BLaER1 (cell line): Measurements from ENCODE around the gene CEP104.

Source experiments
- H3K27ac ChIP-seq: shearing (Covaris generic); formaldehyde crosslinking; 2 replicates; pipeline ENCODE4 v1.8.1; 2022
- H3K27me3 ChIP-seq: shearing (Covaris generic); formaldehyde crosslinking; 2 replicates; pipeline ENCODE4 v1.8.1; 2022
- H3K36me3 ChIP-seq: shearing (Covaris generic); formaldehyde crosslinking; 2 replicates; pipeline ENCODE4 v1.8.1; 2022
- H3K4me1 ChIP-seq: shearing (Covaris generic); formaldehyde crosslinking; 2 replicates; pipeline ENCODE4 v1.8.1; 2022
- H3K4me2 ChIP-seq: shearing (Covaris generic); formaldehyde crosslinking; 2 replicates; pipeline ENCODE4 v1.8.1; 2022
- H3K4me3 ChIP-seq: shearing (Covaris generic); formaldehyde crosslinking; 2 replicates; pipeline ENCODE4 v1.8.1; 2022
- H3K9ac ChIP-seq: shearing (Covaris generic); formaldehyde crosslinking; 2 replicates; pipeline ENCODE4 v1.8.1; 2022
- H3K9me3 ChIP-seq: shearing (Covaris generic); formaldehyde crosslinking; 2 replicates; pipeline ENCODE4 v1.8.1; 2022
- H4K20me1 ChIP-seq: shearing (Covaris generic); formaldehyde crosslinking; 2 replicates; pipeline ENCODE4 v1.8.1; 2022
- Cebpa-rat ChIP-seq: shearing (Covaris generic); IDR thresholded peaks from 2 replicates; pipeline ENCODE4 v1.8.1; 2022

The CEP104 gene

DNA sequence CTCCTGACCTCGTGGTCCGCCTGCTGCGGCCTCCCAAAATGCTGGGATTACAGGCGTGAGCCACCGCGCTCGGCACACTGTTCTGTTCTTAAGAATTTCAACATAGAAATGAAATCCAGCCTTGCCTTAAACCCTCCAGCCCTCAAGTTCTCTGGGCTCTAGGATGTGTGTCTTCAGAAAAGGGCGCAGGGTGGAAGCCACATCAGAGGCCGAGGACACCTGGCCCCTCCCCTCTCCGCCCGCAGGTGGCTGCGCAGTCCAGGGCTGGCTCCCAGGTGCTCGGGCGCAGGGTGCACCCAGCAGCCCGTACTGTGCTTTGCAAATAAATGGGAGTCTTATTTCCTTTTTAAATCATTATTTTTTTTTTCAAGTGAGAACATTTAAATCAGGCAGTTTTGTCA, 45.1 kb upstream of the CEP104 start:
- Histone ChIP-seq H4K20me1 (peaks cover 17% of the 10 kb centered on the region), H3K9ac (no peak overlapping the region), H3K4me3 (no peak overlapping the region), H3K9me3 (peaks cover 11% of the 10 kb centered on the region), H3K27me3 (no peaks in the 10 kb centered on the region), H3K27ac (peak overlapping the region; percentile 67), H3K4me1 (peaks cover 66% of the 10 kb centered on the region), H3K4me2 (peak overlapping the region; percentile 97), H3K36me3 (peaks cover 7% of the 10 kb centered on the region)
- no peak for TF ChIP-seq Cebpa-rat

DNA sequence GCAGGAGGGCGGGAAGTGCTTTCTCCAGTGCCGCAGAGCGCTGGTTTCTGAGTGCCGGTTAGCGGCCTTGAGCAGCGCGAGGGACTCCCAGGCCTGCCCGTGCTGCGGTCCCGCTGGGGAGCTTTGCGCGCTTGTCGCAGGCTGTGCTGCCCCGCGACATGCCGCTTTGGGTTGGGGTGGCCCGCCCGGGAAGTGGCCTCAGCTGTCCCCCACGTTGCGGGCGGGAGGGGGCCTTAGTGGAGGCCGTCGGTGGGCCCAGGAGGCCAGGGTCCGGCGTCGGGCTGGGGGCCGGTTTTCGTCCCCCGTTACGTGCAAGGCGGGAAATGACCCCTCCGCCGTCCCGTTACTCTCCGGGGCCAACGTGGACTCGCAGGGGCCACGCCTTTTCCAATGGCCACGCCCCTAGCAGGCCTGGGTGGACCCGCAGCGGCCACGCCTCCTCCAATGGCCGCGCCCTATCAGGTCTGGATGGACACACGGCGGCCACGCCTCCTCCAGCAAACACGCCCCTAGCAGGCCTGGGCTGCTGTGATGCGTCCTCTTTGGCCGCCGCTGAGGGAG, 44.0 kb upstream of the CEP104 start:
- Histone ChIP-seq H3K27ac (peak overlapping the region; percentile 95), H3K9ac (peak overlapping the region; percentile 93), H3K4me3 (peak overlapping the region; percentile 96), H4K20me1 (peaks cover 28% of the 10 kb centered on the region), H3K4me2 (peak overlapping the region; percentile 97), H3K27me3 (no peaks in the 10 kb centered on the region), H3K4me1 (peaks cover 55% of the 10 kb centered on the region), H3K36me3 (peaks cover 15% of the 10 kb centered on the region), H3K9me3 (peaks cover 11% of the 10 kb centered on the region)
- TF ChIP-seq Cebpa-rat, result no peak

DNA sequence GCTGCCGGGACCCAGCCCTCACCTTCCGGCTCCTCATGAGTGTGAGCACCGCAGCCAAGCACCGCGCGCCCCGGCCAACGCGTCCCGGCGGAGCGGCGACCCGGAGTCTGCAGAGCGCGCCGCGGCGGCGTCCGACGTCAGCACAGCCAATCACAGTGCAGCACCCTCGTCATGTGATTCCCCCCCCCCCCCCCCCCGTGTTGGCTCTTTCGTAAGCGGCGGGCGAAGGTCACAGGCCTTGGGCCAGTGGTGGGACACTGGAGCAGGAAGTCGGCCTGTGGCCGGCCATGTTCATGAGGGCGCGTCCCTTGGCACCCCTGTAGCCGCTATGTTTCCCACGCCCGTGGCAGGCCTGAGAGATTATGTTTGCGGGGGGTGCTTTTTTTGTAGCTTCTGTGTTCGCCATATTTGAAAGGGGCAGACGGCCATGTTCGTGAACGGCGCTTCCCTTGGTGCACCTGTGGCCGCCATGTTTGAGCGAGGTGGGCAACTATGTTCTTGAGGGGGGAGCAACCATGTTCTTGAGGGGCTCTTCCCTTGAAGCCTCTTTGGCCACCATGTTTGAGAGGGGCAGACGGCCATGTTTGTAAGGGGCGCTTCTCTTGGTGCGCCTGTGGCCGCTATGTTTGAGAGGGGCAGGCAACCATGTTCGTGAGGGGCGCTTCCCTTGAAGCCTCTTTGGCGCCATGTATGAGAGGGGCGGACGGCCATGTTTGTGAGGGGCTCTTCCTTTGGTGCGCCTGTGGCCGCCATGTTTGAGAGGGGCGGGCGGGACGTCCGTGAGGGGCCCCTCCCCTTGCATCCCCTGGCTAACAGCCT, 43.3 kb upstream of the CEP104 start, which contains the start of gene C1orf174:
Gene C1orf174 (minus strand): TSS at position 123 of the 819 bp plus-strand sequence. CDS start 86 bp downstream, at position 37.
- no peaks in the 10 kb centered on the region for H3K27me3 ChIP-seq
- H3K4me1 ChIP-seq, result peaks cover 48% of the 10 kb centered on the region
- peak within 1 kb of the TSS; percentile 97 for H3K4me2 ChIP-seq
- peaks cover 35% of the 10 kb centered on the region for H4K20me1 ChIP-seq
- H3K9me3 ChIP-seq, result peaks cover 11% of the 10 kb centered on the region
- H3K27ac ChIP-seq, result peak within 1 kb of the TSS; percentile 95
- peak within 1 kb of the TSS; percentile 93 for H3K9ac ChIP-seq
- H3K4me3 ChIP-seq, result peak within 1 kb of the TSS; percentile 96
- peak; percentile 65 for TF ChIP-seq Cebpa-rat
- H3K36me3 ChIP-seq, result peaks cover 22% of the 10 kb centered on the region

DNA sequence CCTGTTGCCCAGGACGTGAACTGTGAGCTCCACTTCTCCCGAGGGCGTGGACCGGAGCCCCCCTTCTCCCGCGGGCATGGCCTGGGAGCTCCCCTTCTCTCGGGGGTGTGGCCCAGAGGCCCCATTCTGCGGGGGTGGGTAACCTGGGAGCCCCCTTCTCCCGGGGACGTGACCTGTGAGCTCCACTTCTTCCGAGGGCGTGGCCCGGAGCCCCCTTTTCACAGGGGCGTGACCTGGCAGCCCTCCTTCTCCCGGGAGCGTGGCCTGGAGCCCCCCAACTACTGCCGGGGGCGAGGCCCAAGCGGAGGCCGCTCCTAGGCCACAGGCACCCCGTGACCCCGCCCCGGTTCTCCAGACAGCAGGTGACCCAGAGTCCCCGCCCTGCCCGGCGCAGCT, 42.7 kb upstream of the CEP104 start:
- H3K36me3 ChIP-seq, result peaks cover 28% of the 10 kb centered on the region
- no peak for TF ChIP-seq Cebpa-rat
- peaks cover 42% of the 10 kb centered on the region for H3K4me1 ChIP-seq
- no peaks in the 10 kb centered on the region for H3K27me3 ChIP-seq
- H3K27ac ChIP-seq, result peak overlapping the region; percentile 95
- peak overlapping the region; percentile 97 for H3K4me2 ChIP-seq
- H3K9ac ChIP-seq, result peak overlapping the region; percentile 93
- H3K9me3 ChIP-seq, result peaks cover 11% of the 10 kb centered on the region
- peak overlapping the region; percentile 96 for H3K4me3 ChIP-seq
- peaks cover 41% of the 10 kb centered on the region for H4K20me1 ChIP-seq

DNA sequence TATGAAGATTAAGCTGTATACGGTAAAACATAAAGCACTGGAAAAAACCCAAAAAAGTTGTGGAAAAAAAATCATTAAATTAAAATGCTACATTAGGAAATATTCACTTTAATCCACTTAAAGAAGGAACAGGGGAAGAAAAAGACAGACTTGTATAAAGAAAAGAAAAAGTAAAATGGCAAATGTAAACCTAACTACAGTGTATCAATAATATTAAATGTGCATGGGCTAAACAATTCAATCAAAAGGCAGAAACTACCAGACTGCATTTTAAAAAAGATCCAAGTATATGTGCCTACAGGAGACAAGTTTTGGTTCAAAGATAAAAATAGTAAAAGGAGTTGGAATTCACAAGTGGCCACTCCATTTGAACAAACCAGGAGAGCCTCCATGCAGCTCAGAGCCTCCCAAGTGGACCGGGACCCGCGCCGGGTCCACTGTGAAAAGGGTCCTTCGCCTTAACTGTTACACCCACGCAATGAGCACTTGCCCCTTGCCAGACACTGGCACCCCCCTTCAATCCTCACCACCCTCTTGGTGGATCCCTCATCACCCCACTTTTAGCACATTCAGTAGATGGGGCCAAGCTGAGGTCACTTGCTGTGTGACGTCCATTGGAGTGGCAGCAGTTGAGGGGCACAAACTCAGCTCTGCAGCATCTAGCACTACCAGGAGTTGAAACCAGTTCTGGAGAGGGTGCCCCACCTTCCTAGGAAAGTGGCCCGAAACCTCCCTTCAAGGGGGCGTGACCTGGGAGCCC, 42.2 kb upstream of the CEP104 start:
- Histone ChIP-seq H3K27me3 (no peaks in the 10 kb centered on the region), H3K9me3 (peaks cover 11% of the 10 kb centered on the region), H3K9ac (peak overlapping the region; percentile 93), H3K36me3 (peaks cover 32% of the 10 kb centered on the region), H3K4me1 (peaks cover 37% of the 10 kb centered on the region), H3K27ac (peak overlapping the region; percentile 95), H3K4me2 (peak overlapping the region; percentile 97), H4K20me1 (peaks cover 47% of the 10 kb centered on the region), H3K4me3 (peak overlapping the region; percentile 96)
- no peak for TF ChIP-seq Cebpa-rat

DNA sequence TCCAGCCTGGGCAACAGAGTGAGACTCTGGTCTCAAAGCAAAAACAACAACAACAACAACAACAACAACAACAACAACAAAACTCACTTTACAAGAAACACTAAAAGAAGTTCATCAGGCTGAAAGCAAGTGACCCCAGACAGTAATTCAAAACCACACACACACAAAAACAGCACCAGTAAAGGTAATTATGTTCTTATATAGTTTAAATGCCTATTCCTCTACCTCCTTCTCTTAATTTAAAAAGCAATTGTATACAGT, 41.4 kb upstream of the CEP104 start:
- H3K36me3 ChIP-seq, result peaks cover 40% of the 10 kb centered on the region
- H3K27ac ChIP-seq, result no peak overlapping the region
- no peaks in the 10 kb centered on the region for H3K27me3 ChIP-seq
- no peak overlapping the region for H3K9ac ChIP-seq
- H3K4me1 ChIP-seq, result peaks cover 32% of the 10 kb centered on the region
- H3K4me2 ChIP-seq, result peak overlapping the region; percentile 97; the same call in 1 of the 2 replicates
- peaks cover 11% of the 10 kb centered on the region for H3K9me3 ChIP-seq
- no peak for TF ChIP-seq Cebpa-rat
- peaks cover 54% of the 10 kb centered on the region for H4K20me1 ChIP-seq
- 0 out of 2 replicates have a peak overlapping the region, but pooled peaks have one; percentile 22 for H3K4me3 ChIP-seq

DNA sequence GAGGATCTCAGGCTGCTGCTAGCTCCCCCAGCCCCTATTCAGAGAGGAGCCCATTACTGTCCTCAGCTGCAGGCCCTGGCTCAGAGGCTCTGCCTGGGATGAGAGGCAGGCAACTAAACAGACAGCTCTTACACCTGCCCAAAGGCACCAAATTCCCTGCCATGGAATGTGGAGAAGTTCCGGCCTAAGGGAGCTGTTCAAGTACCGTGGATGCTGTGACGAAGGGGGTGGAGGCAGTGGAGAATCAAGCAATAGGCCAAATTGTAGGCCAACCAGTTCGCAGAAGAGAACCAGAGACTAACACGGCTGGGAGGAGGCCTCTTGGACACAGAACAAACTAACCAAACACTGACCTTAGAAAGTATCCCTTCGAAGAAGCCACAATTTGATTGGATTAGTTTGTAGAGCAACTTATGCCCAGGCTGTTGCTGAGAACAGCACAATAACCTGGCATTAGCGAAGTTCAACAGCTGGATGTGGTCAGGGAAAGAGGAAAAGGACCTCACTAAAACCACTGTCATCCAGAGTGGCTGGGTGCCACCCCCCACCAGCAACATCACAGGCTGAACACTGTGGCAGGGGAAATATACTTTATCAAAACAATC, 39.5 kb upstream of the CEP104 start:
- no peak overlapping the region for H3K27ac ChIP-seq
- H3K4me3 ChIP-seq, result no peak overlapping the region
- no peak overlapping the region for H3K9ac ChIP-seq
- peaks cover 65% of the 10 kb centered on the region for H4K20me1 ChIP-seq
- H3K36me3 ChIP-seq, result peaks cover 48% of the 10 kb centered on the region
- peaks cover 11% of the 10 kb centered on the region for H3K9me3 ChIP-seq
- H3K27me3 ChIP-seq, result no peaks in the 10 kb centered on the region
- no peak overlapping the region for H3K4me2 ChIP-seq
- no peak for TF ChIP-seq Cebpa-rat
- H3K4me1 ChIP-seq, result peaks cover 24% of the 10 kb centered on the region

DNA sequence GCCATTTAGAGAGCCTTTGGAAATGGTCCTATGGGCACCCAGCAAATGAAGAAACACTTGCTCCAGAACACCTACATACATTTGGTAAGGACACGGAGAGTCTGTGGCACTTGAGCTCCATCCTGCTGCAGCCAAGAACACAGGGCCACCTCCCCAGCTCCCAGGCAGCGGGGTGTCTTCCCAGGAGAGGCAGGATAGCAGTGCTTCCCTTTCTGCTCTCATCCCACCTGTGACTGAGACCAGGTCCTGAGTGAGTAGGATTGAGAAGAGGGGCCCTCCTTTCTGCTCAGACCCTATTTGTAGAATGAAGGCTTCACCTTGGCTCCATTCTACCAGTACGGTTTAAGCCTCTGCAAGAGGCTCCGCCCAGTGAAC, 38.9 kb upstream of the CEP104 start:
- Histone ChIP-seq H3K9me3 (peaks cover 11% of the 10 kb centered on the region), H3K9ac (no peak overlapping the region), H3K27me3 (no peaks in the 10 kb centered on the region), H4K20me1 (peaks cover 70% of the 10 kb centered on the region), H3K4me3 (no peak overlapping the region), H3K27ac (no peak overlapping the region), H3K36me3 (peaks cover 52% of the 10 kb centered on the region), H3K4me1 (peaks cover 28% of the 10 kb centered on the region), H3K4me2 (no peak overlapping the region)
- no peak for TF ChIP-seq Cebpa-rat

DNA sequence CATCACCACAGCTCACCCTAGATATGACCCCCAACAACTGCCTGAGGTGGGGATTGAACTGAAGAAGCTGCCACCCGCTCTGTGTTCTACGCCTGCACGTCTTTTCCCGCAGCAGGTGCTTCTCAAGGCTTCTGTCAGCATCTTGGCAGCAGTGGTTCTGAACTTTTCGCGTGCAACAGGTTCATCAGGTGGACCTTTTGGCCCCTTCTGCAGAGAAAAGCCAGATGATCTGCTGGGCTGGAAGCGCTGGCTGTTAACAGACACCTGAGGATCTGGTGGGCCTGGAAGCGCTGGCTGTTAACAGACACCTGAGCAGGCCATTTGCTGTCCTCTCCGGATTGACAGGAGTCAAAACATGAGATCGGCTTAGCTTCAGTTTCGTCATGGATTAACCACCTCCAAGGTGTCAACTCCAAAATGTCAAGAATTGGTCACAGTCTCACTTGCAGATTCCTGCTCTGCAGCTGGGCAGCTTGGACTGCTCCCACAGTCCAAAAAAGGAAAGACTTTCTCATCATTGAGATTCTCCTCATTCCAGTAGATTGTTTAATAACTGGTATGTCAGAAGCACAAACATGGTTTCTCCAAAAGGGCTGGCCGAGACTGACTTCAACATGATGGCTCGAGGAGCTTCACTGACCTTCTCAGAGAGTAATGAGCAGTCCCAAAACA, 38.4 kb upstream of the CEP104 start:
- Histone ChIP-seq H3K9ac (no peak overlapping the region), H3K27me3 (no peaks in the 10 kb centered on the region), H3K9me3 (peaks cover 11% of the 10 kb centered on the region), H3K27ac (no peak overlapping the region), H3K36me3 (peaks cover 57% of the 10 kb centered on the region), H3K4me1 (peaks cover 34% of the 10 kb centered on the region), H3K4me2 (no peak overlapping the region), H4K20me1 (peaks cover 75% of the 10 kb centered on the region), H3K4me3 (no peak overlapping the region)
- no peak for TF ChIP-seq Cebpa-rat
